HG02642 (cell line): ENCODE results near the gene TMEM190.

Experiments
- ATAC-seq: cut with Tn5 transposase; IDR thresholded peaks from one replicate; pipeline ENCODE4 v1.9.1; 2021; ENCODE audit warnings: mild to moderate bottlenecking; ENCODE audit not compliant: unreplicated experiment, poor library complexity

TMEM190 gene

DNA sequence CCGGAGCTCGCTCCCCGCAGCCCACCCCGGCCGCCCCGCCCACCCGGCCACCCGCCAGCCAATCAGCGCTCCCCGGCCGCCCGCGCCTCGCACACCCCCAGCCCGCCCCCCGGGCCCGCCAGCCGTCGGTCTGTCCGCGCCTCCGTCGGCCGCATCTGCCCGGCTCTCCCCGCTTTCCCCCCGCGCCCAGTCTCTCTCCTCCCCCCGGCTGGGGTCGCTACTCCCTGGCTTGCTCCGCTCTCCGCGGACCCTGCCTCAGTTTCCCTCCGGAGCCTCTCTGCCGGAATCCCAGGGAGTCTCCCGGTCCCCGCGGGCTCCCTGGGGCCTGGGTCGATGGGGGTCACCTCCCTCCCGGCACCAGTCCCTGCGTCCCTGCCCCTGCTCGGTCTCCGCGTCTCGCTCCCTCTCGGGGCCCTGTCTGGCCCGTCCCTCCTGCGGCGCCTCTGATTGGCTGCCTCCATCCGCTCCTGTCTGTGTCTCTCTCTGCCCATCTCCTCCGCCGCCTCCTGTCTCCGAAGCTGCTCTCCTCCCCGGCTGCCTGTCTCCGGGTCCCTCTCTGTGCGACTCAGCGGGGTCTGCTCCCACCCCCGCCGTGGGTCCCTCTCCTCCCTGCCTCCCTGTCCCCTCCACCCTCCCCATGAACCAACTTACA, 6.8 kb upstream of the TMEM190 start:
- no peak for ATAC-seq

DNA sequence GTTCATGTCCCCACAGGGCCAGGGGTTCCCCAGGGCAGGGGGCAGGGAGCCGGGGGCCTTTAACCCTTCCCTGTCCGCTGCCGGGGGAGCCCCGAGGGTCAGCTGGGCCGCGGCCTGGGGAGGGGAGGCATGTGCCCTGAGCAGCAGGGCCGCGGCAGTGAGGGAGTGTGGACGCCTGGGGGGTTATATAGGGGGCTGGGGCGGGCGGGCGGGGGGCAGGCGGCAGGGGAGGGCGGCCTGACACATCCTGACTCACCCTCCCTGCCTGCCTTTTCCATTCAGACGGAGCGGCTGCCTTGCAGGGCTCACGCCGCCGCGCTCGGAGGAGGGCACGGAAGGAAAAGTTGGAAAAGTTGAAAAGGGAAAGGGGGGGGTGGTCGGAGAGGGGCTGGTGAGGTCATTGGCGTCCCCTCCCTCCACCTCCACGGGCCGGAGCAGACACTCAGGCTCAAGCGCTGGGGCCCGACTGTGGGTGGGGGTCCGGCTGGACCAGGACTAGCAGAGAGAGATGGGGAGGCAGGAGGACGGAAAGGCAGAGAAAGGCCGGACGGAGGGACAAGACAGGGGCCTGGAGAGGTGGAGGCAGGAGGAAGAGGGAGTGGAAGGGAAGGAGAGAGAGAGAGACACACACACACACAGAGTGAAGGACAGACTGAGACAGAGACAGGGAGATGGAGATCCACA, 6.2 kb upstream of the TMEM190 start, which contains the start of gene IL11:
Gene IL11, minus strand, starts transcription at position 159 of the 684 bp plus-strand sequence. Its CDS starts 153 bp downstream, at position 6.
- no peak for ATAC-seq

DNA sequence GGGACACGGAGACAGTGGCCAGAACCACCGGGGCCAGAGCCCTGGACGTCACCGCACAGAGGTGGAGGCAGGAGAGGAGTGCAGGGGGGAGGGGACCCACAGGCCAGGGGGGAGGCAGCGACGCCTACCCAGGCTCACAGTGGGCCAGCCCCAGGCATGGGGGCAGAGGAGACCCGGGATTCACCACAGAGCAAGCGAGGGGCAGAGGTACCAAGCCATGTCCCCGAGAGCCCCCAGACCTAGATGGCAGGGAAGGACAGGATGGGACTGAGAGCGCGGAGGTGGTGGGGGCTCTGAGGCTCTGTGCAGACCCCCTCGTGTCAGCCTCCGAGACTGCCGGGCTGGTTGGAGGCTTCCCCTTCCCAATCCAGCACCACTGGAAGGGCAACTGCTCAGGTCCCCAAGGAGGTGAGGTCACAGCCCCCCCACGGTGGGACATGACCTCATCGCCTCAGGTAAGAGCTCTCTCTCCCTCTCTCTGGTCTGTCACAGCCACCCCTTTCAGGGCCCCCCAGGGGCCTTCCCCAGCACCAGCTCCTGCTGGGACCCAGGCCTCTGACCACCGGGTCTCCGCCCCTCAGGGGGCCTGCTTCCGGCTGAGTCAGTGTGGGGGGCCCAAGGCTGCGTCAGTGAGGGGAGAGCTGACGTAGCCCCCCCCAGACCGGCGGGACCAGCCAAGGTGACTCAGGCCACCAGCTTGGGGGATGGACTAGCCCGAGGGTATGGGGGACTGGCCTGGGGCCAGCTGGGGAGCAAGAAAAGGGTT, 4.1 kb upstream of the TMEM190 start:
- no peak for ATAC-seq

DNA sequence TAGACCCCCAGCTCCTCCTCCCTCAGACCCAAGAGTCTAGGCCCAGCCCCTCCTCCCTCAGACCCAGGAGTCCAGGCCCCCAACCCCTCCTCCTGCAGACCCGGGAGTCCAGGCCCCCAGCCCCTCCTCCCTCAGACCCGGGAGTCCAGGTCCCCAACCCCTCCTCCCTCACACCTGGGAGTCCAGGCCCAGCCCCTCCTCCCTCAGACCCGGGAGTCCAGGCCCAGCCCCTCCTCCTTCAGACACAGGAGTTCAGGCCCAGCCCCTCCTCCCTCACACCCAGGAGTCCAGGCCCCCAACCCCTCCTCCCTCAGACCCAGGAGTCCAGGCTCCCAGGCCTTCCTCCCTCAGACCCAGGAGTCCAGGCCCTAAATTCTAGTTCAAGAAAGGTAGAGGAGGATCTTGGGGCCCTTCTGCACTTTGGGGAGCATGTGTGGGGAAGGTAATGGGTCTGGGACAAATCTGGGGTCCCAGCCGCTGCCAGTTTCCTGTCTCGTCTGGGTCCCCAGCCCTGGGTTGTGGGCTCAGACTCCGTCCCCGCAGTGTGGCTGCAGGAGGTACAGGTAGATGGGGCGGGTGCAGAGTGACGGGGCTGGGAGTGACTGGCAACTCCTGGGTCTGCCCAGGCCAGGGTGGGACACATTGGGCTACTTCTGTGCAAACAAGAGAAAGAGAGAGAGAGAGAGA, 3.2 kb upstream of the TMEM190 start:
- no peak for ATAC-seq

DNA sequence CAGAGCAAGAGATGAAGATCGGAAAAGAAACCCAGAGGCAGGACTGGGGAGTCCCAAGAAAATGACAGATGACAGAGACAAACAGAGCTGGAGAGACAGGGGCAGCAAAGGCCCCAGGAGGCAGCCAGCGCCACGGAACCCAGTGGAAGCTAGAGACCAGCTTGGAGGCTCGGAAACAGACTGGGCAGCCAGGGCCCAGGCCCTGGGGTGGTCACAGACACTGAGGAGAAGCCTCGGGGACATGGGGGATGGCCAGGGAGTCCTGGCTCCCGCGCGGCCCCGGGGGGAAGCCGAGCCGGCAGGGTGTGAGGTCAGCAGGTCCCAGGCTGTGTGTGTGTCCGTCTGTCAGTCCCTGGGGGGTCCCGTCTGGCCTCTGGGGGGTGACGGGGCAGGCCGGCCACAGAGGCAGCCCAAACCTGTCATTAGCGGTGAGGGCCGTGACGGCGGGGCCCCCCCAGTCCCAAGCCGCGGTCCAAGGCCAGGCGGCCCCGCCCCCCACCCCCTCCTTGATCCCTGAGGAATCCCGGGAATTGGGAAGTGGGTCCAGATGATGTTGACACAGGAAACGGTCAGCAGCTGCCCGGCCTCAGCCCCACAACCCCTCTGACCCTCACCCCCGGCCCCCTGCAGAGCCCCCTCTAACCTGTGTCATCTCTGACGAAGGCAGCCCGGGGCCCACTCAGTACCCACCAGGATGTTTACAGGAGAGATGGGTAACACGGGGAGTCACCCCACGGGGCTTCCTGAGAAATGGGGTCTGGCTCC, 2.5 kb upstream of the TMEM190 start:
- ATAC-seq = no peak

DNA sequence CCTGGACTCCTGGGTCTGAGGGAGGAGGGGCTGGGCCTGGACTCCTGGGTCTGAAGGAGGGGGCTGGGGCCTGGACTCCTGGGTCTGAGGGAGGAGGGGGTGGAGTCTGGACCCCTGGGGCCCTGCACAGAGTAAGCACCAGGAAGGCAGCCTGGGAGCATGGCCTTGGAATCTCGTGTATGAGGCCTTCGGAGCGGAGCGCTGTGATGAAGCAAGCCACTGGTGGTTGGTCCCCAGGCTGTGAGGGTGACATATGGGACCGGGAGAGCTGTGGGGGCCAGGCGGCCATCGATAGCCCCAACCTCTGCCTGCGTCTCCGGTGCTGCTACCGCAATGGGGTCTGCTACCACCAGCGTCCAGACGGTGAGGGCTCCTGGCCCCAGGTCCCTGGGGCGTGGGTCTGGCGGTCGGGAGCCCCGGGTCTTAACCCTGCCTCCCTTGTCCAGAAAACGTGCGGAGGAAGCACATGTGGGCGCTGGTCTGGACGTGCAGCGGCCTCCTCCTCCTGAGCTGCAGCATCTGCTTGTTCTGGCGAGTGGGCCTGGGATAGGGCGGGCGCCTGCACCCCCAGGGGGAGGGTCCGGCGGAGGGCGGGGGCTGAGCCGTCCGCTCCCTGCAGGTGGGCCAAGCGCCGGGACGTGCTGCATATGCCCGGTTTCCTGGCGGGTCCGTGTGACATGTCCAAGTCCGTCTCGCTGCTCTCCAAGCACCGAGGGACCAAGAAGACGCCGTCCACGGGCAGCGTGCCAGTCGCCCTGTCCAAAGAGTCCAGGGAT, 918 bp downstream of the TMEM190 start:
- ATAC-seq = no peak

DNA sequence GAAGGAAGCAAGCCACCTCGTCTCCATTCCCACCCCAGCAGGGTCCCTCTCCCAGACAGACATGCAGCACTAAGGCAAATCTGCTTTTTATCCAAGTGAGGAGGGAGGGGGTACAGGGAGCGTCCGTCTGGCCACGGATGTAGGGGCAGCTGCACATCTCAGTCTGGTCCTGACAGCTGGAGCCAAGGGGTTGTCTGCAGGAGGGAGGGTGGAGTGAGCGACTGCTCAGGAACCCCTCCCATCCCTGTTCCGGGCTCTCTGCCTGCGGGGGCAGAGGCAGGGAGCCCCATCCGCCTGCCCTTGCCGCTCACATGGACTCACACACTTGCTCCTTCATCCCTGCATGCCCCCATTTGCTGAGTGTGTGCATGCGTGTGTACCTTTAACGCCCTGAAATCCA, 2.5 kb downstream of the TMEM190 start:
- ATAC-seq = no peak

DNA sequence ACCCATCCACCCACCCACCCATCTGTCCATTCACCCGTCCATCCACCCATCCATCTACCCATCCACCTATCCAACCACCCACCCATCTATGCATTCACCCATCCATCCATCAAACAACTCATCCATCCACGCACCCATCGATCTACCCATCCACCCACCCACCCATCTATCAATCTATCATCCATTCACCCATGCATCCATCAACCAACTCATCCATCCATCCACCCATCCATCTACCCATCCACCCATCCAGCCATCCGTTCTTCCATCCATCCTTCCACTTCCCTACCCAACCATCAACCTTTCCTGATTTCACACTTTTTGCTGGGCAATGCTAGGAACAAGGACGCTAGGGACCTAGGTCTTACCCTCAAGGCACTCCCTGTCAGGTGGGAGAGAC, 5.4 kb downstream of the TMEM190 start:
- ATAC-seq = no peak

DNA sequence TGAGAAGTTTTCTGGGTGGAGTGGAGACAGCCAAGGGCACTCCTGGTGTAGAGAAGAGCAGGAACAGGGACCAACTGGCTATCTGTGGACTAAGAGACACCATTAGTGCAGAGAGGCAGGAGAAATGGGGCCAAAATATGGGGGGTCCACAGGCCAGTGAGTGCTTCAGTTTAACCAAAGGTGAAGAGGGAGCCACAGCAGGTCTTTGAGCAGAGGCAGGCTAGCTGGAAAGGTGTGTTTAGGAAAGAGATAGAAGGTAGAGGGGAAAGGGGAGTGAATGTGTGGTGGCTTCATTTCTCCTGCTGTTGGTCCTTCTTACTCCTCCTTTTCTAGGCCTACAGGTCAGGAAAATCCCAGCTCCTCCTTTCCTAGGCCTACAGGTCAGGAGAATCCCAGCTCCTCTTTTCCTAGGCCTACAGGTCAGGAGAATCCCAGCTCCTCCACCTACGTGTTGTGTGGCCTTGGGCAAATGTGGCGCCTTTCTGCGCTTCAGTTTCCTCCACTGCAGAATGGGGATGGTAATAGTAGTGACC, 6.0 kb downstream of the TMEM190 start:
- ATAC-seq = no peak

DNA sequence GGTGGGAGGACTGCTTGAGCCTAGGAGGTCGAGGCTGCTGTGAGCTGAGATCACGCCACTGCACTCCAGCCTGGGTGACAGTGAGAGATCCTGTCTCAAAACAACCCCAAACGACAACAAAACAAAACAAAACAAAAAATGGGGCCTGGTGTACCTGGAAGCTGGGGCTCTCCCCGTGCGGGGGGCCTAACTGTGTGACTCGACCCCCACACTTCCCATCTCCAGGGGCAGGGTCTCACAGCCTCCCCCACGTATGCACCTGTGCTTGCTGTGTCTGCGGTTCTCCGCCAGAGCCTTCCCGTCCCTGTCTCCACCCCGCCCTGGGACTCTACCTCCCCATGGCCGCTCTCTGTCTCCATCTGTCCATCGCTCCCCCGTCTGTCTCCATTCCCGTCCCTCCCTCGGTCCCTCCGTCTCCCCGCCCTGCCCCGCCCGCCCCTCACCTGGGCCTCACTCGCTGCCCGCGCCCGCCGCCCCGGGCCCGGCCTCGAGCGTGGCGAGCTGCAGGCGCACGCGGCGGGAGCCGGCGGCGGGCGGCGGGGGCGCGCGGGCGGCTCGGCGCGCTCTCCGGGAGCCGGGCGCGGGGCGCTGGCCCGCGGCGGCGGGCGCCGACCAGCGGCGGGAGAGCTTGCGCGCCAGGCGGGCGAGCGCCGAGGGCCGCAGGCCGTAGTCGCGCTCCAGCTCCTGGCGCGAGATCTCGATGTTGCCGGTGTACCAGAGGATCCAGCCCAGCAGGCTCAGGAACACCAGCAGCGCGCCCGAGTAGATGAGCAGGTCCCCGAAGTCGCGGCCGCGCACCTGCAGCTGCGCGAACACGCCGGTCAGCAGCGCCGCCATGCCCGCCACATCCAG, 6.9 kb downstream of the TMEM190 start:
- no peak for ATAC-seq

DNA sequence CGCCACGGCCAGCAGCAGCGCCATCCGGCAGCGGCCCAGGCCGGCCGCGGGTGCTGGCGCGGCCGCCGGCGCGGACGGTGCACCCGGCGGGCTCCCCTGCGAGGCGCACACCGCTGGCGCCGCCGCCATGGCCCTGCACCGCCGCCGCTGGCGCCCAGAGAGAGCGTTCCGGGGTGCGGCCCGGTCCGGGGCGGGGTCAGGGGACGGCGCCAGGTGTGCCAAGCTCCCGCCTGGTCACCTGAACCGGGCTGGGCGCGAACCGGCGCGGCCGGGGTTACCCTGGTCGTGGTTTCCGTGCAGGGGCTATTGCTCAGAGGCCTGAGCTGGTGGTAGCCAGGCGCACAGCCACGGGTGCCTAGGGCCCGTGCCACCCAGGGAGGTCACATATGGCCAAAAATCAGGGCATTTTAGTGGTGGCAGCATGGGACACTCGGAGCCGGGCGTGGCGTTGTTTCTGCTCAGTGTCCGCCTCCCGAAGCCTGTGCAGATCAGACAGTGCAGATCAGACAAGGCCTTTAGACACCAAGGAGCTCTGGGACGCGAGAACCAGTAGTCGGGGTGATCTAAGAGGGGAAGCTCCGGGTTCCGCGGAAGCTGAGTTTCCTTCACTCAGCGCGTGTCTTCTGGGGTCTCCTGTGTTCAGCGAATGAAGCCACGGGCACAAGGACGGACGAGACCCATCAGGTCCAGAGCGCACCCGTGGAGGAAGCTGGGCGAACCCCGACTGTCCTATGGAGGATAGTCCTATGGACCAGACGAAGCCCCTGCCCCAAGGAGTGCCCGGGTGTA, 7.7 kb downstream of the TMEM190 start, which contains the start of gene TMEM238:
Gene TMEM238, minus strand, starts transcription at position 162 of the 789 bp plus-strand sequence. Its CDS starts 33 bp downstream, at position 129.
- ATAC-seq = no peak

DNA sequence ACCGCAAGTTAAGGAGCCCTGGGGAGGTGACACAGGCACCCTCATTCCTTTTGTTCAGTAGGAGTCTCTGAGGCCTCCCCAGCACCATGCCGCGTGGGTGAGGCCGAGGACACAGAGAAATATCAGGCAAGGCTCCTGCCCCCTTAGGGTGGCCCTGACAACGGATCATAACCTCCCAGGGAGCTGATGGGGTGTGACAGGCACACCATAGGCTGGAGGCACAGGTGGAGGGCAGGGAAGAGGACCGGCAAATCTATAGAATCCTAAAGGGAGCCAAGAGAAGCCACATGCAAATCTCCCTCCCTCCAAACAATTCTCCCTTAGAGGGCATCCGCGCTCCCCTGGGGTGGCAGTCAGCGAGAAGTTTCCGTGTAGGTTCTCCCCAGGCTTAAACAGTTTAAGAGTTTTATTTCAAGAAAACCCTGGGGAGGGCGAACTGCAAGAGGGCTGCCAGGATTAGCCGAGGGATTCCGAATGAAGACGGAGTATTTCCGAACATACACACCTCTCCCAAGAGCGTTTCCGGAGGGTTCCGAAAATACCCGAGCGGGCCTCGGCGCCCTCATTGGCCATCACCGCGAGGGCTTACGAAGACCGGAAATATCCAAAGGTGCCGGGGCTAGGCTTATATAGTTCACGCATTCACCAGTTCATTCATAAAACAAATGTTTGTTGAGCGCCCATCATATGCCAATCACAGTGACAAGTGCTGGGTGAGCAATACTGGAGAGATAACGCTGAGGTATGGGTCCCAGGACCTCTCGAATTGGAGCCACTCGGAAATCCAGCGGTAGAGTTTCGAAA, 8.5 kb downstream of the TMEM190 start:
- ATAC-seq = peak; percentile 57

DNA sequence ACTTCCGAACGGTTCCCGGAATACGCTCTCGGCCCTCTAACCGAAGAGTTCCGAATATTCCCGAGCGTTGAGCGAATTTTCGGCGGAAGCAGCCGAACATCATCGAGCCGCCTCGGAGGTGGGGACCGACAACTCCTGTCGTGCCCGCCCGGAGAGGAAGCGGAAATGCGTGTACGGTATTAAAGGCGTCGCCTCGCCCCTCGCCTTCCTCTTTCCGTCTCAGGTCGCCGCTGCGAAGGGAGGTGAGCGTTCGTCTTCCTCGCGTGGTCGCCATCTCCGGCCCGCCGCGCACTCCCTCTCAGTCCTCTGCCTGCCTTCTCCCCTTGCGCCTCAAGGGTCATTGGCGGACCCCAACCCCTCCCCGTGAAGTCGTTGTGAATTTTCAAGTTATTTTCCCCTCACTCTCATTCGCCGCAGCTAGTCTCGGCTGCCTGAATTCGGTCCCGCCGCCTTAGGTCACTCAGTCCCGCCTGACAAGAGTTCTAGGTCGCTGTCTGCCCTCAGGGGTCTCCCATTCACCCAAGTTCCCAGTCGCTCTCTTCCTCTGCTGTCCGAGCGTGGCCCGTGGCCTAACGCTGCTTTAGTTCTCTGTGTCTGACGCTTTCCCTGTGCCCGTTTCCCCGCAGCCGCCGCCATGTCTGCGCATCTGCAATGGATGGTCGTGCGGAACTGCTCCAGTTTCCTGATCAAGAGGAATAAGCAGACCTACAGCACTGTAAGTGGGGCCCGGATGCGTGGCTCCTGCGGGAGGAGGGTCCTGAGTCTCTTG, 9.3 kb downstream of the TMEM190 start, which contains the start of gene RPL28:
Gene RPL28, plus strand, starts transcription at position 209 of the 769 bp plus-strand sequence. Its CDS starts 426 bp downstream, at position 635.
- ATAC-seq = peak; percentile 77

DNA sequence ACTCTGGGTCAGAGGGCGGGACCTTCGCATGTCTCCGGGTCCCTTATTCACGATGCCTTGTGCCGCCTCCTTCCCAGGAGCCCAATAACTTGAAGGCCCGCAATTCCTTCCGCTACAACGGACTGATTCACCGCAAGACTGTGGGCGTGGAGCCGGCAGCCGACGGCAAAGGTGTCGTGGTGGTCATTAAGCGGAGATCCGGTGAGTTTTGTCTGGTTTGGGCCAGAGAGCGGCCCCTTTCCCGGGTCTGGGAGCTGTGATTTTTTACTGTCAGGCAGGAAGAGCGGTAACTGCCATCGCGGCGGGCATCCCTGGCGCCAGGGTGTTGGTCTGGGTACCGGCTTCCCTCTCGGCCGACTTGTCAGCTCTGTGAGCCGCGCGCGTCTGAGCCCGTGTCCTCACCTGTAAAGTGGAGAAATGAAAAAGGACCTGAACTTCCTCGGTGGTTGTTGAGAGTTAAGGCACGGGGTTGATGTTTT, 9.9 kb downstream of the TMEM190 start:
- no peak for ATAC-seq

DNA sequence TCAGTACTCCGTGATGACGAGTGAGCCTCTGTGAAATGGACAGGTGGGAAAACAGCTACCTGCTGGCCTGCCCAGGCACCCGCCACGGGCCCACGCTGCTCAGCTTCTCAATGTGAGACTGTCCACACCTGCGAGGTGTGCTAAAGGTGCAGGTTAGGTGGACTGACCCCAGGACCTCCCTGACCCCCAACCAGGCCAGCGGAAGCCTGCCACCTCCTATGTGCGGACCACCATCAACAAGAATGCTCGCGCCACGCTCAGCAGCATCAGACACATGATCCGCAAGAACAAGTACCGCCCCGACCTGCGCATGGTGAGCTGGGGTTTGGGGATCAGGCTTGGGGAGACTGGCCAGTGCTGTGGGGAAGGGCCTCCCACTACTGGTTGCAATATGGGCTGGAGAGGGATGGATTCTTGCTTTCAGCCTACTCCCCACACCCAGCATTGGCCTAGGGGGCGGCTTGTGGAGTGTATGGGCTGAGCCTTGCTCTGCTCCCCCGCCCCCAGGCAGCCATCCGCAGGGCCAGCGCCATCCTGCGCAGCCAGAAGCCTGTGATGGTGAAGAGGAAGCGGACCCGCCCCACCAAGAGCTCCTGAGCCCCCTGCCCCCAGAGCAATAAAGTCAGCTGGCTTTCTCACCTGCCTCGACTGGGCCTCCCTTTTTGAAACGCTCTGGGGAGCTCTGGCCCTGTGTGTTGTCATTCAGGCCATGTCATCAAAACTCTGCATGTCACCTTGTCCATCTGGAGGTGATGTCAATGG, 11.3 kb downstream of the TMEM190 start:
- ATAC-seq = no peak
